Endothelial cell of umbilical vein (primary cell): ENCODE data around the gene TMEM217.

Experiments
- EZH2 ChIP-seq: IDR thresholded peaks from 2 replicates; pipeline ENCODE4 v1.6.1; 2012; ENCODE audit warnings: borderline replicate concordance, low read depth, mild to moderate bottlenecking, moderate library complexity, low read length, inconsistent platforms; ENCODE audit not compliant: severe bottlenecking
- FOS ChIP-seq: IDR thresholded peaks from 2 replicates; pipeline ENCODE4 v1.6.1; 2011; ENCODE audit warnings: mild to moderate bottlenecking, low read length, moderate library complexity, borderline replicate concordance; ENCODE audit not compliant: insufficient read depth
- GATA2 ChIP-seq: IDR thresholded peaks from 2 replicates; pipeline ENCODE4 v1.7.0; 2011; ENCODE audit warnings: low read depth, mild to moderate bottlenecking, moderate library complexity, mixed read lengths, low read length; ENCODE audit not compliant: insufficient read length, insufficient read depth
- JUN ChIP-seq: IDR thresholded peaks from 2 replicates; pipeline ENCODE4 v1.6.1; 2011; ENCODE audit warnings: borderline replicate concordance, low read depth; ENCODE audit not compliant: insufficient read length, insufficient read depth
- MYC ChIP-seq: IDR thresholded peaks from one replicate; pipeline ENCODE4 v1.6.1; 2011; ENCODE audit warnings: mild to moderate bottlenecking, low read depth, low read length
- POLR2A ChIP-seq: IDR thresholded peaks from 2 replicates; pipeline ENCODE4 v1.6.1; 2012; ENCODE audit warnings: low read depth, mild to moderate bottlenecking, control low read depth, low read length
- POLR2AphosphoS5 ChIP-seq: IDR thresholded peaks from 2 replicates; pipeline ENCODE4 v1.6.1; 2012; ENCODE audit warnings: low read depth, mild to moderate bottlenecking, control low read depth, low read length, moderate library complexity; ENCODE audit not compliant: insufficient read depth
- TF ChIP-seq, protein P1 (sequence below), 2 donors: IDR thresholded peaks; 1 replicate in 1 of 2; 2 replicates in 1 of 2; pipeline ENCODE4 v1.5.1; 2011; ENCODE audit warnings: low read length in 2 of 2, mild to moderate bottlenecking in 2 of 2, moderate library complexity in 2 of 2, control low read depth in 1 of 2, inconsistent platforms in 1 of 2, low read depth in 1 of 2; ENCODE audit not compliant: insufficient read depth in 1 of 2; ENCODE audit errors: extremely low read depth in 1 of 2
- TF ChIP-seq, protein P2 (sequence below): IDR thresholded peaks from 2 replicates; pipeline ENCODE4 v1.6.1; 2011; ENCODE audit not compliant: insufficient read depth, insufficient read length

DNA sequence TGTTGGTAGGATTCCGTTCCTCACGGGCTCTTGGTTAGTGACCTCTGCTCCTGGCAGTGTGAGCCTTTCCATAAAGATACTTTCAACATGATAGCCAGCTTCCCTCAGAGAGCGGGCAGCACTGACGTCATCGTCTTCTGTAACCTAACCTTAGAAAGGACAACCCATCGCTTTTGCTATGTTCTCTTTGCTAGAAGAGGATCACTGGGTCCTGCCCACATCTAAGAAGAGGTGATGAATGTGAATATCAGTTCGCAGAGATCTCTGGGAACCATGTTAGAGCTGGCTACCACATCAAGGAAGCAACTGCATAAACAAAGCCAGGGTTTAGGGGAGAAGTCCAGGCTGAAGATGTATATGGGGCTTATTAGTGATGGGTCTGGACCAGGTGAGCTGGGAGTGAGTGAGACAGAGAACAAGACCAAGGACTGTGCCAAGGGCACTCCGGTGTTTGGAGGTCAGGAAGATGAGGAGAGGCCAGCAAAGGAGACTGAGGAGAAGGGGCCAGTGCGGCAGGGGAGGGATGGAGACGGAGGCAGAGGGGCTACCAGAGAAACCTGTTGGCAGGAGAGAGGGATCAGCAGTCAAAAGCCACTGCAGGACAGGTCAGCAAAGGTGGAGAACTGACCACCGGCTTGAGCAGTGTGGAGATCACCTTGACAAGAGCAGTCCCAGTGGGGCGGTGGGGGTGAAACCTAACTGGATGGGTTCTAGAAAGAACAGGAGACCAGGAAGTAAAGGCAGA is 48.3 kb downstream of the TMEM217 start:
- TF ChIP-seq, protein P1, sequence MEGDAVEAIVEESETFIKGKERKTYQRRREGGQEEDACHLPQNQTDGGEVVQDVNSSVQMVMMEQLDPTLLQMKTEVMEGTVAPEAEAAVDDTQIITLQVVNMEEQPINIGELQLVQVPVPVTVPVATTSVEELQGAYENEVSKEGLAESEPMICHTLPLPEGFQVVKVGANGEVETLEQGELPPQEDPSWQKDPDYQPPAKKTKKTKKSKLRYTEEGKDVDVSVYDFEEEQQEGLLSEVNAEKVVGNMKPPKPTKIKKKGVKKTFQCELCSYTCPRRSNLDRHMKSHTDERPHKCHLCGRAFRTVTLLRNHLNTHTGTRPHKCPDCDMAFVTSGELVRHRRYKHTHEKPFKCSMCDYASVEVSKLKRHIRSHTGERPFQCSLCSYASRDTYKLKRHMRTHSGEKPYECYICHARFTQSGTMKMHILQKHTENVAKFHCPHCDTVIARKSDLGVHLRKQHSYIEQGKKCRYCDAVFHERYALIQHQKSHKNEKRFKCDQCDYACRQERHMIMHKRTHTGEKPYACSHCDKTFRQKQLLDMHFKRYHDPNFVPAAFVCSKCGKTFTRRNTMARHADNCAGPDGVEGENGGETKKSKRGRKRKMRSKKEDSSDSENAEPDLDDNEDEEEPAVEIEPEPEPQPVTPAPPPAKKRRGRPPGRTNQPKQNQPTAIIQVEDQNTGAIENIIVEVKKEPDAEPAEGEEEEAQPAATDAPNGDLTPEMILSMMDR (IDR thresholded peaks at IDR 0.05; ENCODE audit: extremely low read depth in 1 of 2, insufficient read depth in 1 of 2, low read depth in 1 of 2, low read length in 2 of 2): no peak
- TF ChIP-seq FOS (no peak), POLR2AphosphoS5 (no peak), POLR2A (no peak), MYC (no peak), EZH2 (no peak), GATA2 (no peak), JUN (no peak)
- TF ChIP-seq, protein P2, sequence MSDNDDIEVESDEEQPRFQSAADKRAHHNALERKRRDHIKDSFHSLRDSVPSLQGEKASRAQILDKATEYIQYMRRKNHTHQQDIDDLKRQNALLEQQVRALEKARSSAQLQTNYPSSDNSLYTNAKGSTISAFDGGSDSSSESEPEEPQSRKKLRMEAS: no peak
